Keratinocyte (primary cell): Measurements from ENCODE around the gene CCDC7.

Experiments used
- EZH2 ChIP-seq: IDR thresholded peaks from one replicate; pipeline ENCODE4 v1.6.1; 2012; ENCODE audit warnings: inconsistent platforms, mild to moderate bottlenecking, low read length, moderate library complexity
- TF ChIP-seq, protein P1 (sequence below), 3 experiments: IDR thresholded peaks in 1 of 3; conservative IDR thresholded peaks in 1 of 3; optimal IDR thresholded peaks in 1 of 3; 2 replicates in 2 of 3; 3 replicates in 1 of 3; pipeline versions ENCODE3 to v1.5.1; 2011; ENCODE audit warnings: low read length in 3 of 3, mild to moderate bottlenecking in 3 of 3, moderate library complexity in 2 of 3, control low read depth in 1 of 3, inconsistent platforms in 1 of 3; ENCODE audit not compliant: insufficient read depth in 2 of 3; ENCODE audit errors: extremely low read depth in 1 of 3

DNA sequence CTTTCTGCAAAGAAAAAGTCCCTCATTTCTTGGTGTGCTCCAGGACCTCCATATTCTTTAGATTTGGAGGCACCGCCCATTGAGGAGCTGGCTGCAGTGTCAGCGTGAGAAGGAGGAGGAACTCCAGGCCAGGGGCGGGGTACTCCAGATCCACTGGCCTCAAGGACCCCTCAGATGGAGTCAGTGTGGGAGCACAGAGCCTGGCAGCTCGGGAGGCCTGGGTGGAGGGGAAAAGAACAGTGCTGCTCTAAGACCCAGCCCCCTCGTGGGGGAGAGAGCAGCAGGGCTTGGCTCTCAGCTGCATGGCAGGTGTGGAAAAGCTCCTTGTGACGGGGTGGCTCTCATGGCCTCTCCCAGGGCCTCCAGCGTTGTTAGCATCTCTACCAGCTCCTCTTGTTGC is 441.5 kb downstream of the CCDC7 start:
- TF ChIP-seq, protein P1, sequence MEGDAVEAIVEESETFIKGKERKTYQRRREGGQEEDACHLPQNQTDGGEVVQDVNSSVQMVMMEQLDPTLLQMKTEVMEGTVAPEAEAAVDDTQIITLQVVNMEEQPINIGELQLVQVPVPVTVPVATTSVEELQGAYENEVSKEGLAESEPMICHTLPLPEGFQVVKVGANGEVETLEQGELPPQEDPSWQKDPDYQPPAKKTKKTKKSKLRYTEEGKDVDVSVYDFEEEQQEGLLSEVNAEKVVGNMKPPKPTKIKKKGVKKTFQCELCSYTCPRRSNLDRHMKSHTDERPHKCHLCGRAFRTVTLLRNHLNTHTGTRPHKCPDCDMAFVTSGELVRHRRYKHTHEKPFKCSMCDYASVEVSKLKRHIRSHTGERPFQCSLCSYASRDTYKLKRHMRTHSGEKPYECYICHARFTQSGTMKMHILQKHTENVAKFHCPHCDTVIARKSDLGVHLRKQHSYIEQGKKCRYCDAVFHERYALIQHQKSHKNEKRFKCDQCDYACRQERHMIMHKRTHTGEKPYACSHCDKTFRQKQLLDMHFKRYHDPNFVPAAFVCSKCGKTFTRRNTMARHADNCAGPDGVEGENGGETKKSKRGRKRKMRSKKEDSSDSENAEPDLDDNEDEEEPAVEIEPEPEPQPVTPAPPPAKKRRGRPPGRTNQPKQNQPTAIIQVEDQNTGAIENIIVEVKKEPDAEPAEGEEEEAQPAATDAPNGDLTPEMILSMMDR (optimal IDR thresholded peaks at IDR 0.05 in 1 of 3, IDR thresholded peaks at IDR 0.05 in 1 of 3, conservative IDR thresholded peaks at IDR 0.05 in 1 of 3; ENCODE audit: extremely low read depth in 1 of 3, insufficient read depth in 2 of 3, low read length in 3 of 3): no peak
- TF ChIP-seq EZH2: no peak
